Embryonic facial prominence (tissue), 1 donor: ENCODE measurements around the gene PCIF1.
A peak's percentile ranks its signal among the peaks of the same experiment; 100 is the strongest.
"Not testable (repeated sequence)": the region's sequence is repeated elsewhere in the genome, so short reads cannot be mapped to it uniquely, and the experiment has no call there.

ENCODE experiments used
- DNase-seq: peaks from one replicate; pipeline ENCODE4 v3.0.0-alpha.2; 2016; ENCODE audit errors: extremely low spot score

PCIF1 gene

GRCh38 chr20:45924391-45925261 lies 9.9 kb upstream of the PCIF1 start:
- no peak for DNase-seq

GRCh38 chr20:45925821-45926506 lies 8.5 kb upstream of the PCIF1 start:
- no peak for DNase-seq

- DNase-seq: no peak
Observed at GRCh38 chr20:45926731-45927070, 7.8 kb upstream of the PCIF1 start.

- no peak for DNase-seq
Observed at GRCh38 chr20:45927071-45927878, 7.2 kb upstream of the PCIF1 start.

- not testable (repeated sequence) for DNase-seq
Observed at GRCh38 chr20:45931680-45932079, 2.8 kb upstream of the PCIF1 start.

- peak; percentile 27 for DNase-seq
Observed at GRCh38 chr20:45933266-45934045, 1.0 kb upstream of the PCIF1 start.

GRCh38 chr20:45934046-45934585 lies 367 bp upstream of the PCIF1 start:
- DNase-seq: peak; percentile 69

- DNase-seq: no peak
Observed at GRCh38 chr20:45935416-45936046, 1.0 kb downstream of the PCIF1 start.

GRCh38 chr20:45937765-45938164 lies 3.3 kb downstream of the PCIF1 start:
- DNase-seq: no peak

GRCh38 chr20:45938727-45939438 lies 4.4 kb downstream of the PCIF1 start:
- no peak for DNase-seq

- no peak for DNase-seq
Observed at GRCh38 chr20:45940053-45940452, 5.6 kb downstream of the PCIF1 start.

GRCh38 chr20:45940469-45940868 lies 6.0 kb downstream of the PCIF1 start:
- DNase-seq: no peak

GRCh38 chr20:45943613-45944012 lies 9.1 kb downstream of the PCIF1 start:
- no peak for DNase-seq

GRCh38 chr20:45944151-45944964 lies 9.9 kb downstream of the PCIF1 start:
- no peak for DNase-seq

- no peak for DNase-seq
Observed at GRCh38 chr20:45944965-45945677, 10.6 kb downstream of the PCIF1 start.

- DNase-seq: no peak
Observed at GRCh38 chr20:45945678-45946148, 11.2 kb downstream of the PCIF1 start.

GRCh38 chr20:45946149-45946970 lies 11.9 kb downstream of the PCIF1 start:
- DNase-seq: no peak
